ENCODE results near the gene IDE. TPM values are rescaled to one million over a fixed set of nuclear protein-coding genes. Genes with fewer than 3 reads are reported as not detected.

Gene IDE
- total and polyA plus RNA-seq, 9 of the 15 experiments (the other 6 are each of a cell fraction or from before 2014, with no cell fraction given), result 10.2 to 50.6 (median 33.2) TPM

DNA sequence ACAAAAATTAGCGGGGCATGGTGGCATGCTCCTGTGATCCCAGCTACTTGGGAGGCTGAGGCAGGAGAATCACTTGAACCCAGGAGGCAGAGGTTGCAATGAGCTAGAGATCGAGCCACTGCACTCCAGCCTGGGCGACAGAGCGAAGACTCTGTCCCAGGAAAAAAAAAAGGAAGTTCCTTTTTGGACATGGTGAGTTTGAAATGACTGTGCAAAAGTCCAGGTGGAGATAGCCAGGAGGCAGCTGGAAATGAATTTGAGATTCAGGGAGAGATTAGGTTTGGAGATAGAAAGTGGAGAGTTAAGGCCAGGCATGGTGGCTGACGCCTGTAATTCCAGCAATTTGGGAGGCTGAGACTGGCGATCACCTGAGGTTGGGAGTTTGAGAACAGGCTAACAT lies 143.8 kb downstream of the IDE start (continued):
- TF ChIP-seq MAFF (IDR thresholded peaks at IDR 0.05; ENCODE audit: low read length) (peak; percentile 57; the same call in 1 of the 2 replicates), ZNF324 (CRISPR knock-in tag; IDR thresholded peaks at IDR 0.05) (no peak), SMARCC2 (IDR thresholded peaks at IDR 0.05; ENCODE audit: low read depth) (peak; percentile 42; the same call in 1 of the 2 replicates), ZNF644 (tag; IDR thresholded peaks at IDR 0.05; ENCODE audit: low read depth) (0 out of 2 replicates have a peak, but pooled peaks have one; percentile 33), DPF2 (IDR thresholded peaks at IDR 0.05) (peak; percentile 51; the same call in 1 of the 2 replicates), ZNF695 (CRISPR knock-in tag; IDR thresholded peaks at IDR 0.05) (no peak), TBP (optimal IDR thresholded peaks at IDR 0.05; ENCODE audit: low read depth, low read length) (peak; percentile 52), CTBP1 (IDR thresholded peaks at IDR 0.05; ENCODE audit: borderline replicate concordance) (no peak), TARDBP (IDR thresholded peaks at IDR 0.05) (no peak), ZNF253 (CRISPR knock-in tag; conservative IDR thresholded peaks at IDR 0.05) (no peak), PHF21A (IDR thresholded peaks at IDR 0.05; ENCODE audit: borderline replicate concordance, low read depth) (no peak), TEAD4 (IDR thresholded peaks at IDR 0.05; ENCODE audit: low read length) (peak; percentile 11; the same call in 1 of the 2 replicates), TEAD4 (CRISPR knock-in tag; IDR thresholded peaks at IDR 0.05; ENCODE audit: borderline replicate concordance) (no peak), STAT5B (CRISPR knock-in tag; IDR thresholded peaks at IDR 0.05) (no peak), NCOA2 (IDR thresholded peaks at IDR 0.05; ENCODE audit: partially characterized antibody in 2 of 2) (no peak), DEAF1 (CRISPR knock-in tag; IDR thresholded peaks at IDR 0.05) (no peak), FIP1L1 (IDR thresholded peaks at IDR 0.05; ENCODE audit: low read depth, low read length, poor library complexity, severe bottlenecking) (no peak), SMARCA5 (IDR thresholded peaks at IDR 0.05) (no peak), SRF (CRISPR knock-in tag; IDR thresholded peaks at IDR 0.05) (peak in 1 of 2 experiments; percentile 71; a peak in 1 of 4 replicates), ILK (tag; IDR thresholded peaks at IDR 0.05; ENCODE audit: borderline replicate concordance, low read depth) (no peak), C11orf30 (IDR thresholded peaks at IDR 0.05; ENCODE audit: low read depth) (peak; percentile 61; the same call in 1 of the 2 replicates), ZNF75A (CRISPR knock-in tag; IDR thresholded peaks at IDR 0.05) (no peak)
- TF ChIP-seq, protein P1, sequence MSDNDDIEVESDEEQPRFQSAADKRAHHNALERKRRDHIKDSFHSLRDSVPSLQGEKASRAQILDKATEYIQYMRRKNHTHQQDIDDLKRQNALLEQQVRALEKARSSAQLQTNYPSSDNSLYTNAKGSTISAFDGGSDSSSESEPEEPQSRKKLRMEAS (CRISPR knock-in tag; IDR thresholded peaks at IDR 0.05), result no peak
- TF ChIP-seq, protein P2, sequence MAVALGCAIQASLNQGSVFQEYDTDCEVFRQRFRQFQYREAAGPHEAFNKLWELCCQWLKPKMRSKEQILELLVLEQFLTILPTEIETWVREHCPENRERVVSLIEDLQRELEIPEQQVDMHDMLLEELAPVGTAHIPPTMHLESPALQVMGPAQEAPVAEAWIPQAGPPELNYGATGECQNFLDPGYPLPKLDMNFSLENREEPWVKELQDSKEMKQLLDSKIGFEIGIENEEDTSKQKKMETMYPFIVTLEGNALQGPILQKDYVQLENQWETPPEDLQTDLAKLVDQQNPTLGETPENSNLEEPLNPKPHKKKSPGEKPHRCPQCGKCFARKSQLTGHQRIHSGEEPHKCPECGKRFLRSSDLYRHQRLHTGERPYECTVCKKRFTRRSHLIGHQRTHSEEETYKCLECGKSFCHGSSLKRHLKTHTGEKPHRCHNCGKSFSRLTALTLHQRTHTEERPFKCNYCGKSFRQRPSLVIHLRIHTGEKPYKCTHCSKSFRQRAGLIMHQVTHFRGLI (CRISPR knock-in tag; IDR thresholded peaks at IDR 0.05), result no peak
- TF ChIP-seq, protein P3, sequence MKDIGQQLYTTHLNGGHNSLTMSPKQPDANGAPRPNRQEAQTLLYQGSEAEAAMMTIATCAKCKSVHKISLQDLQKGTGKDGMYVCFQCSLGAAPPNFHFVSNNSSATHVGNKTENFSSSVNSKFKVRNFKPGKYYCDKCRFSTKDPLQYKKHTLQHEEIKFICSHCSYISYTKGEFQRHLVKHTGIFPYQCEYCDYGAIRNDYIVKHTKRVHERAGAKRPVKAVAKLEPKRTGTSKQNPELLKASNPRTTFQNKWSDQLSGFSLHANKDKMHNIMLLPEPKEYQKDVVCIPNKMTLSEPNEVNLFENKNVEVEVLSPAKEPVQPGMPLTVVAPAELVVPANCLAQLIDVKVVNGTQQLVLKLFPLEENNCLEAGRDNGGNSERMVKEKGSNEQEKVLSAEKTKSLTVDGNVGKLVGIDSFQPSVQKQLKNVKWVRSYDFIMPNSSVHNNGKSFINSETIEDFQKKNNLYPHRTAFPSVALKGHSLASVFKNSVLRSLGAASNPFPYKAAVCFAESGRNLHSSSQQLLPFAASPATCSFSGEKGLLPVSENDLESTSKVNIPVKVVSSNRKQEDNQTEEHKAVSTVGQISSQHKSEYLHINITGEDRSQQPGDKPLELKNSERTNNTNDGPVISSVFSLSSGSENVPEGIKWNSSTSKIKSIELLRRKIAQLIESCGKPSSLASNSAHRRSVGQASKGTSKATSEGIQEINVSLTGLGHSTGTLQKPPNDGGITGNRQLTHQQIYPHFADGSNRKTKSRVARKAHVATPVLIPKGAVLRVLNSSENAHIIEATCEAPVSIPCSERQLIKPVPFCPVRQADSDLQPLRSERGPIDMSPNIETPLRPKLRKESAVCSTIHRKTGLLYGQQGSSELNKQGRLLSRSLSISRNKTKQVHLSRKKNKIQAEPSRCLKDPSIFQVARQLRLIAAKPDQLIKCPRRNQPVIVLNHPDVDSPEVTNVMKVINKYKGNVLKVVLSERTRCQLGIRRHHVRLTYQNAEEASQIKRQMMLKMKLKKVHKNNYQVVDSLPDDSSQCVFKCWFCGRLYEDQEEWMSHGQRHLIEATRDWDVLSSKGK (CRISPR knock-in tag; IDR thresholded peaks at IDR 0.05), result no peak

All from K562 (cell line).